Transverse colon (tissue), 4 donors: Measurements from ENCODE around the gene EMX2.

Experiments
- EP300 ChIP-seq: sonication (generic); formaldehyde crosslinking; IDR thresholded peaks from one replicate; pipeline ENCODE4 v1.6.1; 2017; ENCODE audit warnings: antibody characterized with exemption, low read depth
- POLR2A ChIP-seq: fragments of 450-650 bp; IDR thresholded peaks from one replicate; pipeline ENCODE4 v1.6.1; 2016; ENCODE audit warnings: antibody characterized with exemption, mild to moderate bottlenecking, moderate library complexity
- POLR2AphosphoS5 ChIP-seq, 3 donors: sonication (generic); formaldehyde crosslinking; IDR thresholded peaks; one replicate each; pipeline ENCODE4 v1.6.1; 2016; ENCODE audit warnings: antibody characterized with exemption in 3 of 3
- TF ChIP-seq, protein P1 (sequence below), 5 experiments: fragments of 200-600 bp in 3 of 5; fragments of 450-650 bp in 2 of 5; sonication (generic) in 3 of 5; IDR thresholded peaks; 1 replicate in 2 of 5; 2 replicates in 3 of 5; pipeline ENCODE4 v1.5.1; 2016 to 2017; ENCODE audit warnings: antibody characterized with exemption in 5 of 5, inconsistent platforms in 3 of 5, mild to moderate bottlenecking in 2 of 5, moderate library complexity in 1 of 5

- TF ChIP-seq, protein P1, sequence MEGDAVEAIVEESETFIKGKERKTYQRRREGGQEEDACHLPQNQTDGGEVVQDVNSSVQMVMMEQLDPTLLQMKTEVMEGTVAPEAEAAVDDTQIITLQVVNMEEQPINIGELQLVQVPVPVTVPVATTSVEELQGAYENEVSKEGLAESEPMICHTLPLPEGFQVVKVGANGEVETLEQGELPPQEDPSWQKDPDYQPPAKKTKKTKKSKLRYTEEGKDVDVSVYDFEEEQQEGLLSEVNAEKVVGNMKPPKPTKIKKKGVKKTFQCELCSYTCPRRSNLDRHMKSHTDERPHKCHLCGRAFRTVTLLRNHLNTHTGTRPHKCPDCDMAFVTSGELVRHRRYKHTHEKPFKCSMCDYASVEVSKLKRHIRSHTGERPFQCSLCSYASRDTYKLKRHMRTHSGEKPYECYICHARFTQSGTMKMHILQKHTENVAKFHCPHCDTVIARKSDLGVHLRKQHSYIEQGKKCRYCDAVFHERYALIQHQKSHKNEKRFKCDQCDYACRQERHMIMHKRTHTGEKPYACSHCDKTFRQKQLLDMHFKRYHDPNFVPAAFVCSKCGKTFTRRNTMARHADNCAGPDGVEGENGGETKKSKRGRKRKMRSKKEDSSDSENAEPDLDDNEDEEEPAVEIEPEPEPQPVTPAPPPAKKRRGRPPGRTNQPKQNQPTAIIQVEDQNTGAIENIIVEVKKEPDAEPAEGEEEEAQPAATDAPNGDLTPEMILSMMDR (IDR thresholded peaks at IDR 0.05) = no peak
- TF ChIP-seq EP300 (no peak), POLR2A (no peak), POLR2AphosphoS5 (IDR thresholded peaks at IDR 0.05) (no peak)
Observed at GRCh38 chr10:117547716-117548668, 5.4 kb downstream of the EMX2 start.
